Left ventricle myocardium inferior (tissue), 1 donor: ENCODE measurements around the gene TRERF1. TPM values are rescaled to one million over a fixed set of nuclear protein-coding genes. Genes with fewer than 3 reads are reported as not detected.

Source experiments
- DNase-seq: peaks from one replicate; pipeline ENCODE4 v3.0.0-alpha.2; 2020
- H3K27ac ChIP-seq: fragments of 200-600 bp; replicated peaks from 2 replicates; pipeline ENCODE4 v1.8.0; 2021
- H3K27me3 ChIP-seq: fragments of 200-600 bp; 2 replicates; pipeline ENCODE4 v1.8.0; 2021; ENCODE audit warnings: low read depth
- H3K36me3 ChIP-seq: fragments of 200-600 bp; 2 replicates; pipeline ENCODE4 v1.8.0; 2021
- H3K4me1 ChIP-seq: fragments of 200-600 bp; 2 replicates; pipeline ENCODE4 v1.8.0; 2021
- H3K4me3 ChIP-seq: fragments of 200-600 bp; 2 replicates; pipeline ENCODE4 v1.8.0; 2021; ENCODE audit warnings: mild to moderate bottlenecking, moderate library complexity
- H3K9me3 ChIP-seq: fragments of 200-600 bp; replicated peaks from 2 replicates; pipeline ENCODE4 v1.8.0; 2021
- intact Hi-C: fragments of 100-400 bp; cut with micrococcal nuclease; formaldehyde crosslinking; loops from one replicate; pipeline ENCODE4 v1.11.0; 2022
- total RNA-seq: library from RNA; stranded (reverse); fragmentation: NEBNext Ultra II Directional; extraction: Animal tissue kit (Norgen Biotek cat#: 25700); gene quantifications from one replicate; pipeline ENCODE4 v1.2.1, GENCODE V29; 2021
- TF ChIP-seq, protein P1 (sequence below): fragments of 200-600 bp; IDR thresholded peaks from 2 replicates; pipeline ENCODE4 v1.8.0; 2021; ENCODE audit warnings: antibody characterized with exemption, mild to moderate bottlenecking, borderline replicate concordance
- donor health status: DM: no; HTN: yes; CAD: no; lungs with severe emphysema.

The TRERF1 gene
- total RNA-seq, 1 donor from 2014 or later: 1.4 TPM

DNA sequence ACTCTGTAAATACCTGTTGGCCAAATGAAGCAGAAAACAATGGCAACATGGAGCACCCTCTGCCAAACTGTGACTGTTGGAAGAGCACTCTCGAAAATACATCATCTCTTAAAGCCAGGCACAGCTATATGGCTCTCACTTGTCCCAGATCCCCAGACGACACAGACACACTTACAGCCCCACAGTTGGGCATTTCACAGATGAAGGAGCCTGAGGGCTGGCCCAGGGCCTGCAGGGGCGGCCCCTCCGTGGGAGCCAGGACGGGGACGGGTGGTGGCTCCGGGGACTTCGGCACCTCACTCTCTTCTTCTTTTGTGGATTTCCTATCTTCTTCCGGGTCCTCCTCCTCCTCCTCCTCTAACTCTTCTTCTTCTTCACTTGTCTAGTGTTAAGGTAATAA is 215.7 kb downstream of the TRERF1 start:
- TF ChIP-seq, protein P1, sequence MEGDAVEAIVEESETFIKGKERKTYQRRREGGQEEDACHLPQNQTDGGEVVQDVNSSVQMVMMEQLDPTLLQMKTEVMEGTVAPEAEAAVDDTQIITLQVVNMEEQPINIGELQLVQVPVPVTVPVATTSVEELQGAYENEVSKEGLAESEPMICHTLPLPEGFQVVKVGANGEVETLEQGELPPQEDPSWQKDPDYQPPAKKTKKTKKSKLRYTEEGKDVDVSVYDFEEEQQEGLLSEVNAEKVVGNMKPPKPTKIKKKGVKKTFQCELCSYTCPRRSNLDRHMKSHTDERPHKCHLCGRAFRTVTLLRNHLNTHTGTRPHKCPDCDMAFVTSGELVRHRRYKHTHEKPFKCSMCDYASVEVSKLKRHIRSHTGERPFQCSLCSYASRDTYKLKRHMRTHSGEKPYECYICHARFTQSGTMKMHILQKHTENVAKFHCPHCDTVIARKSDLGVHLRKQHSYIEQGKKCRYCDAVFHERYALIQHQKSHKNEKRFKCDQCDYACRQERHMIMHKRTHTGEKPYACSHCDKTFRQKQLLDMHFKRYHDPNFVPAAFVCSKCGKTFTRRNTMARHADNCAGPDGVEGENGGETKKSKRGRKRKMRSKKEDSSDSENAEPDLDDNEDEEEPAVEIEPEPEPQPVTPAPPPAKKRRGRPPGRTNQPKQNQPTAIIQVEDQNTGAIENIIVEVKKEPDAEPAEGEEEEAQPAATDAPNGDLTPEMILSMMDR: no peak
- H3K27ac ChIP-seq: no peak overlapping the region
- peaks cover 17% of the 10 kb centered on the region for H3K36me3 ChIP-seq
- no peaks in the 10 kb centered on the region for H3K9me3 ChIP-seq
- intact Hi-C loops: no loop called here
- H3K4me1 ChIP-seq: peaks cover 10% of the 10 kb centered on the region
- no peak overlapping the region for H3K4me3 ChIP-seq
- no peaks in the 10 kb centered on the region for H3K27me3 ChIP-seq
- DNase-seq: no peak

DNA sequence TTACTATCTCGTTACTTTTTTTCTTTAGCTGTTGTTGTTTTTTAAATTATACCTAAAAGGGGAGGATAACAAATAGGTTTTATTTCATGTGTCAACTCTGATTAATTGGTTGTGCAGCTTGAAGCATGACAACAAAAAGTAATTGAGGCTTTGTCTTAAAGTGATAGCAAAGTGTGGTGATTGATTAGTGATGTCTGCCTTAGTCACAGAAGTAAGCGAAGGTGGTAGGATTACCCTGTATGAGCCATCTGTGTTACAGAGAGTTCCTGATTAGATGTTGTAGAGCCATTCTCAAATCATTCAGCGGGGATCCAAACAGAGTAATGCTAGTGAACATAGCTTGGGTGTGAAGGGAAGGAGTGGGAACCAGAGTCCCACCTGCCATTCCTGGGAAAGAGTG is 219.7 kb downstream of the TRERF1 start:
- no peaks in the 10 kb centered on the region for H3K27me3 ChIP-seq
- H3K27ac ChIP-seq: no peak overlapping the region
- H3K9me3 ChIP-seq: no peaks in the 10 kb centered on the region
- intact Hi-C loops: no loop called here
- peaks cover 5% of the 10 kb centered on the region for H3K4me1 ChIP-seq
- TF ChIP-seq, protein P1: no peak
- H3K4me3 ChIP-seq: no peak overlapping the region
- peaks cover 10% of the 10 kb centered on the region for H3K36me3 ChIP-seq
- DNase-seq: no peak

DNA sequence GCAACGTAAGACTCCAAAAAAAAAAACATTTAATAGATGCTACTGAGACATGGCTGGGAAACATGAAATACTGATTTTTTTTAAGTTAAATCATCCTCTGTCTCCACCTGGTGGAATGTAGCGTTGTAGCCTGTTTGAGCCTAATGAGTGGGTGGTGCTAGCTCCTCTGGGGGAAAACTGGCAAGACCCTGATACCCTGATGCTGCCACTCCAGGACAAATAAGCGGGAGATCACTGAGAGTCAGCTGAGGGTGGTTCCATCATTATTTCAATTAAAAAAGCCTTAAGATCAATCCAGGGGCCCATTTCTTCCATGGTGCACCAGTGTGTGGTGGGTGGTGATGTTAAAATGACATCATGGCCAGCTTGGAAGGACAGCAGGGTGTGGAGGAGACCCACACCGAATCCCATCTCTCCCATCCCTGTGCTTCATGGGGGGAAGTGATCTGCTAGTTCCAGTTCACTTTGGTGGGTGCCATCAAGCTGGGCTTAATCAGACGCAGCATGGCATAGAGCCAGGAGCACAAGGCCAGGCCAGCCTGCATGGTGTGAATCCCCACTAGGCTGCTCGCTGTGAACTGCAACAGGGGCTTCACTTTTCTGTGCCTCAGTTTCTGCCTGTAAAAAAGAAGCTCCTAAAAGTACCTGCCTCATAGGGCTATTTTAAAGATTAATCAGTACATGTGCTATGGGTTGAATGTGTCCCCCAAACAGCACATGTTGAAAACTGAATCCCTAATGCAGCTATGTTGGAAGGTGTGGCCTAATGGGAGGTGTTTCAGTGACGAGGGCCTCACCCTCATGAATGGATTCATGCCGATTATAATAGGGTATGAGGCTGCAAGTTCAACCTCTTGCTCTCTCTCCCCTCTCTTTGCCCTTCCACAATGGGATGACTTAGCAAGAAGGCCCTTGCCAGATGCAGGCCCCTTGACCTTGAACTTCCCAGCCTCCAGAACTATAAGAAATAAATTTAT is 221.1 kb downstream of the TRERF1 start:
- Histone ChIP-seq H3K9me3 (no peaks in the 10 kb centered on the region), H3K4me1 (peaks cover under 1% of the 10 kb centered on the region), H3K27ac (no peak overlapping the region), H3K36me3 (peaks cover 10% of the 10 kb centered on the region), H3K27me3 (no peaks in the 10 kb centered on the region), H3K4me3 (no peak overlapping the region)
- DNase-seq: no peak
- TF ChIP-seq, protein P1: peak; percentile 20
- intact Hi-C loops: no loop called here

DNA sequence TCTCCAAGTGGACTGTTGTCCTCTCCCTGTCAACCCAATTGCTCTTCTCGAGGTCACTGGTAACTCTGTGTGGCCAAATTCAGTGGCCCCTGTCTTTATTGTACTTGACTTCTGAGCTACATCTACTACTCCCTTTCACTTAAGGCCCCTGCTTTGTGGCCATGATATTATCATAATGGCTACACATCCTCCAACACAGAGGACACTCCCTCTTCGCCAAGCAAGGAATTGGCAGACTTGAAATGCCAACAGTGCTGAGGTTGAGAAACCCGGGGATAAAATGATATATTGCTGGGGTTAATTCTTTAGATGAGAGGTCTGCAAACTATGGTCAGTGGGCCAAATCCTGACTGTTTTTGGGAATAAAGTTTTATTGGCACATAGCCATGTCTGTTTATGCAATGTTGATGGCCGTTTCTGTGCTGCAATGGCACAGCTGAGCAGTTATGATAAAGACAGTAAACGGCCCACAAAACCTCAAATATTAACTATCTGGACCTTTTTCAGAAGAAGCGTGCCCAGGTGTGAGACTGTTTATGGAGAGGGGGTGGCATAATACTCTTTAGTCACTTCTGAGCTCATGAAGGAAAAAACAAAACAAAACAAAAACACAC is 222.1 kb downstream of the TRERF1 start:
- Histone ChIP-seq H3K36me3 (peaks cover 10% of the 10 kb centered on the region), H3K27ac (no peak overlapping the region), H3K9me3 (no peaks in the 10 kb centered on the region), H3K27me3 (no peaks in the 10 kb centered on the region), H3K4me1 (peaks cover 5% of the 10 kb centered on the region), H3K4me3 (no peak overlapping the region)
- TF ChIP-seq, protein P1: no peak
- intact Hi-C loops: no loop called here
- no peak for DNase-seq

DNA sequence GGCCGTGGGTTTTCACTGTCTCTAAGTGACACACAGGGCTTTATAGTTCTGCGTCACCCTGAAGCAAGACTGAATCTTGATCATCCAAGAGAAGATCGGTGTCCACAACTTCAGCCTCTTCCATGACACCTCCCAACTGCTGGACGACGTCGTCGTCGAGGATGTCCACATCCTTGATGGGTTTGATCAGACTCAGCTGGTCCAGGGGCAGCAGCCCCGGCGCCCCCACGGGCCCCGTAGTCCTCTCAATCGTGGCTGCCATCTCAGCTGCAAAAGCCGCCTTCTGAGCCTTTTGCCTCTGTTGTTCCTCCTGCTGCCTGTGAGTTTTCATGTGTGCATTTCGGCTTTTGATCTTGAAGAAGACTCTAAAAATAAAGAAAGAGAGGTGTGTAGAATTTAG is 223.4 kb downstream of the TRERF1 start:
- H3K27me3 ChIP-seq: no peaks in the 10 kb centered on the region
- peaks cover 5% of the 10 kb centered on the region for H3K4me1 ChIP-seq
- no peak for DNase-seq
- H3K9me3 ChIP-seq: no peaks in the 10 kb centered on the region
- H3K36me3 ChIP-seq: peaks cover 10% of the 10 kb centered on the region
- H3K4me3 ChIP-seq: no peak overlapping the region
- H3K27ac ChIP-seq: no peak overlapping the region
- TF ChIP-seq, protein P1: no peak
- intact Hi-C loops: no loop called here
